Nephron (organoid): ENCODE results near the gene CST7.
"Not testable (repeated sequence)": the region's sequence is repeated elsewhere in the genome, so short reads cannot be mapped to it uniquely, and the experiment has no call there.

Experiments
- H3K27ac Mint-ChIP-seq, 3 experiments: 2 replicates each; pipeline ENCODE4 v1.8.0; 2020; ENCODE audit warnings: mixed read lengths in 3 of 3, mild to moderate bottlenecking in 2 of 3, moderate library complexity in 1 of 3
- H3K27me3 Mint-ChIP-seq: 2 replicates; pipeline ENCODE4 v1.8.0; 2021; ENCODE audit warnings: low read depth, mild to moderate bottlenecking, moderate library complexity, mixed read lengths
- H3K36me3 Mint-ChIP-seq: 2 replicates; pipeline ENCODE4 v1.8.0; 2020; ENCODE audit warnings: low read depth, mixed read lengths
- H3K4me1 Mint-ChIP-seq: 2 replicates; pipeline ENCODE4 v1.8.0; 2020; ENCODE audit warnings: mixed read lengths
- H3K4me3 Mint-ChIP-seq, 3 experiments: 2 replicates each; pipeline ENCODE4 v1.8.0; 2020; ENCODE audit warnings: mild to moderate bottlenecking in 3 of 3, mixed read lengths in 3 of 3, moderate library complexity in 2 of 3
- H3K9me3 Mint-ChIP-seq: 2 replicates; pipeline ENCODE4 v1.8.0; 2020; ENCODE audit warnings: mixed read lengths
- TF ChIP-seq, protein P1 (sequence below), 3 experiments: fragments of 200-600 bp; sonication (generic); IDR thresholded peaks; one replicate each; pipeline ENCODE4 v1.5.0; 2021; ENCODE audit warnings: antibody characterized with exemption in 3 of 3; ENCODE audit not compliant: unreplicated experiment in 3 of 3

Gene CST7

DNA sequence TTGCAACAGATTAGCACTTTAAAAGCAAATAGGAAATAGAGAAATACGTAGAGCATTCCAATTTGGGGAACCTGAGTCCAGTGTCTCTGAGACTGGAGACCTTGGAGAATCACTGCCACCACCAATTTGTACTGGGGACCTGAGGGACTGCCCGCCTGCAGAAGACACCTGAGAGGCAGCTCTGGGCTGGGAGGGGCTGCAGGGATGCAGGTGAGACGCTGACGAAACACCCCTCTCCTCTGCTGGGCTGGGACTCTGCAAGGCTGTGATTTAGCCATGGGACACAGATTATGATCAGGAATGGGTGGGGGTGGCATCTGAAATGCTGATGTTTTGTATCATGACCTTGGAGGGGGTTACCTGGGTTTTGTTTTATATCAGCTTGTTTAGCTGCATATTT, 50.5 kb downstream of the CST7 start:
- H3K4me3 Mint-ChIP-seq, result no peak overlapping the region
- peaks cover 38% of the 10 kb centered on the region for H3K27me3 Mint-ChIP-seq
- H3K36me3 Mint-ChIP-seq, result no peaks in the 10 kb centered on the region

DNA sequence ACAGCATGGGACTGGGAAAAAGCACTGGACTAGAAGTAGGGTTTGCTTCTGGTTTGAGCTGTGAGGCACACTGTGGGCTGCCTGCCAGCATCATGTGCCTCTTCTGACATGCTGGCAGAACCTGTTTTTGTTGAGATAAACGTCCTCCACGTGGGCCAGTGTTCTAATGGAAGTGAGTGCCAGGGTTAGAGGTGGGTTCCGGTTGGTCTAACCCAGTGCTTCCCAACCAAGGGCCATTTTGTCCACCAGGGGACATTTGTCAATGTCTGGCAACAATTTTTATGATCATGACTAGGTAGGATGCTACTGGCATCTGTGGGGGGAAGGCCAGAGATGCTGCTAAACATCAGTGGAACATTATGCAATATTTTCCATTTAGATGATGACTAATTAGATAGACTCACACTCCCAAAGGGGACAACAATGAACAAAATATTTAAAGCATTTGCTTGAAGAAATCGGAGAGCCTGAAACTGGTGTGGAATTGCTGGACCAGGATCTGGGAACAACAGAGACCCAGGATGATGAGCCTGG, 51.3 kb downstream of the CST7 start:
- Mint-ChIP-seq H3K36me3 (no peaks in the 10 kb centered on the region), H3K4me3 (no peak overlapping the region), H3K27ac (no peak overlapping the region), H3K4me1 (no peaks in the 10 kb centered on the region), H3K27me3 (peaks cover 38% of the 10 kb centered on the region), H3K9me3 (peaks cover 4% of the 10 kb centered on the region)
- TF ChIP-seq, protein P1, sequence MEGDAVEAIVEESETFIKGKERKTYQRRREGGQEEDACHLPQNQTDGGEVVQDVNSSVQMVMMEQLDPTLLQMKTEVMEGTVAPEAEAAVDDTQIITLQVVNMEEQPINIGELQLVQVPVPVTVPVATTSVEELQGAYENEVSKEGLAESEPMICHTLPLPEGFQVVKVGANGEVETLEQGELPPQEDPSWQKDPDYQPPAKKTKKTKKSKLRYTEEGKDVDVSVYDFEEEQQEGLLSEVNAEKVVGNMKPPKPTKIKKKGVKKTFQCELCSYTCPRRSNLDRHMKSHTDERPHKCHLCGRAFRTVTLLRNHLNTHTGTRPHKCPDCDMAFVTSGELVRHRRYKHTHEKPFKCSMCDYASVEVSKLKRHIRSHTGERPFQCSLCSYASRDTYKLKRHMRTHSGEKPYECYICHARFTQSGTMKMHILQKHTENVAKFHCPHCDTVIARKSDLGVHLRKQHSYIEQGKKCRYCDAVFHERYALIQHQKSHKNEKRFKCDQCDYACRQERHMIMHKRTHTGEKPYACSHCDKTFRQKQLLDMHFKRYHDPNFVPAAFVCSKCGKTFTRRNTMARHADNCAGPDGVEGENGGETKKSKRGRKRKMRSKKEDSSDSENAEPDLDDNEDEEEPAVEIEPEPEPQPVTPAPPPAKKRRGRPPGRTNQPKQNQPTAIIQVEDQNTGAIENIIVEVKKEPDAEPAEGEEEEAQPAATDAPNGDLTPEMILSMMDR (IDR thresholded peaks at IDR 0.05; ENCODE audit: unreplicated experiment in 3 of 3), result no peak

More for the DNA sequence above, 50.5 kb downstream of the CST7 start:
- H3K27ac Mint-ChIP-seq, result no peak overlapping the region
- H3K4me1 Mint-ChIP-seq, result peaks cover 7% of the 10 kb centered on the region
- H3K9me3 Mint-ChIP-seq, result peaks cover 4% of the 10 kb centered on the region
- TF ChIP-seq, protein P1 (IDR thresholded peaks at IDR 0.05; ENCODE audit: unreplicated experiment in 3 of 3), result no peak

- H3K9me3 Mint-ChIP-seq, H3K36me3 Mint-ChIP-seq, H3K27ac Mint-ChIP-seq, H3K4me3 Mint-ChIP-seq, H3K4me1 Mint-ChIP-seq: not testable (repeated sequence)
- peaks cover 35% of the 10 kb centered on the region for H3K27me3 Mint-ChIP-seq
Measured at GRCh38 chr20:25001323-25001722, 52.3 kb downstream of the CST7 start.

DNA sequence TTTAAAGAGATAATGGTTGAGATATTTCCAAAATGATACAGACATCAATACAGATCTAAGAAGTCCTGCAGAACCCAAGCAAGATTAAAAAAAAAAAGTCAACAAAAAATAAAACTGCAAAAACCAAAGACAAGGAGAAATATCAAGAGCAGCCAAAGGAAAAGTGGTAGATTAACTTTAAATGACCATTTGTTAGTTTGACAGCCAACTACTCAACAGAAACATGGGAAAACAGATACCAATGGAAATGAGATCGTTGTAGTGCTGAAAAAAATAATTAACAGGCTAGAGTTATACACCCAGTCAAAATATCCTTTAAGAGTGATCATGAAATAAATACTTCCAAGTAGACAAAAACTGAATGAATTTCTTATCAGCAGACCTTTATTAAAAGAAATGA, 53.9 kb downstream of the CST7 start:
- Mint-ChIP-seq H3K27ac (no peak overlapping the region), H3K9me3 (peaks cover 4% of the 10 kb centered on the region), H3K27me3 (peaks cover 23% of the 10 kb centered on the region), H3K4me1 (no peaks in the 10 kb centered on the region), H3K4me3 (no peak overlapping the region), H3K36me3 (no peaks in the 10 kb centered on the region)
- TF ChIP-seq, protein P1 (IDR thresholded peaks at IDR 0.05; ENCODE audit: unreplicated experiment in 3 of 3), result no peak

GRCh38 chr20:25005220-25005619, 56.2 kb downstream of the CST7 start:
- Mint-ChIP-seq H3K27me3 (peaks cover 7% of the 10 kb centered on the region), H3K4me1 (no peaks in the 10 kb centered on the region), H3K9me3 (peaks cover 4% of the 10 kb centered on the region), H3K27ac (no peak overlapping the region), H3K4me3 (no peak overlapping the region), H3K36me3 (no peaks in the 10 kb centered on the region)
- TF ChIP-seq, protein P1 (IDR thresholded peaks at IDR 0.05; ENCODE audit: unreplicated experiment in 3 of 3), result no peak

DNA sequence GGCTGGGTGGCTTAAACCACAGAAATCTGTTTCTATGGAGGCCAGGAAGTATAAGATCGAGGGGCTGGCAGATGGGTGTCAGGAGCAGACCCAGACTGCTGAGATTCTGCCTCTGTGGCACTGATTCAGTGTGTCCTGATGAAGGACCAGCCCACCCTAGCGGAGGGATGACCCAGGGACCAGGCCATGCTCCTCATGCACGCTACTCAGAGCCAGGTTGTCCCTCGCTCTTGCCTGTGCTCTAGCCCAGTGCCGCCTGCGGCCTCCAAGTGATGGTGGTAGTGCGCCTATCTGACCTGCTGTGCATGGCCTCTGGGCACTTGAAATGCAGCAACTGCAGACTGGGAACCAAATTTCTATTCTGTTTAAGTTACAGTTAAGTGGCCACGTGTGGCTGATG, 56.6 kb downstream of the CST7 start:
- Mint-ChIP-seq H3K27ac (no peak overlapping the region), H3K36me3 (no peaks in the 10 kb centered on the region), H3K9me3 (peaks cover 4% of the 10 kb centered on the region), H3K27me3 (peaks cover 4% of the 10 kb centered on the region), H3K4me1 (no peaks in the 10 kb centered on the region), H3K4me3 (no peak overlapping the region)
- TF ChIP-seq, protein P1 (IDR thresholded peaks at IDR 0.05; ENCODE audit: unreplicated experiment in 3 of 3), result no peak
